Glutamatergic neuron (in vitro differentiated cells): ENCODE measurements around the gene HES1. TPM values are rescaled to one million over a fixed set of nuclear protein-coding genes. Genes with fewer than 3 reads are reported as not detected.

Experiments used
- DNase-seq: peaks from one replicate; pipeline ENCODE4 v3.0.0; 2022
- H3K27ac Mint-ChIP-seq: one replicate; pipeline ENCODE4 v1.8.0; 2020; ENCODE audit warnings: mild to moderate bottlenecking, mixed read lengths, inconsistent platforms; ENCODE audit not compliant: unreplicated experiment
- H3K27me3 Mint-ChIP-seq: one replicate; pipeline ENCODE4 v1.8.0; 2020; ENCODE audit warnings: mild to moderate bottlenecking, moderate library complexity, mixed read lengths, inconsistent platforms; ENCODE audit not compliant: unreplicated experiment
- H3K36me3 Mint-ChIP-seq: one replicate; pipeline ENCODE4 v1.8.0; 2020; ENCODE audit warnings: mild to moderate bottlenecking, mixed read lengths, inconsistent platforms; ENCODE audit not compliant: unreplicated experiment
- H3K4me1 Mint-ChIP-seq: one replicate; pipeline ENCODE4 v1.8.0; 2020; ENCODE audit warnings: mild to moderate bottlenecking, low read depth, mixed read lengths, inconsistent platforms; ENCODE audit not compliant: unreplicated experiment
- H3K4me3 Mint-ChIP-seq: one replicate; pipeline ENCODE4 v1.8.0; 2020; ENCODE audit warnings: mild to moderate bottlenecking, mixed read lengths, inconsistent platforms; ENCODE audit not compliant: unreplicated experiment
- H3K9me3 Mint-ChIP-seq: one replicate; pipeline ENCODE4 v1.8.0; 2020; ENCODE audit warnings: mild to moderate bottlenecking, moderate library complexity, mixed read lengths, inconsistent platforms; ENCODE audit not compliant: unreplicated experiment
- total RNA-seq: library from RNA; stranded (reverse); fragmentation: NEBNext Ultra II Directional; extraction: Animal tissue kit (Norgen Biotek cat#: 25700); gene quantifications from one replicate; pipeline ENCODE4 v1.2.1, GENCODE V29; 2021; ENCODE audit not compliant: unreplicated experiment
- TF ChIP-seq, protein P1 (sequence below): fragments of 200-600 bp; sonication (generic); IDR thresholded peaks from one replicate; pipeline ENCODE4 v1.5.0; 2021; ENCODE audit not compliant: partially characterized antibody, unreplicated experiment

HES1 gene
- total RNA-seq, 1 donor from 2014 or later, result 0.34 TPM

DNA sequence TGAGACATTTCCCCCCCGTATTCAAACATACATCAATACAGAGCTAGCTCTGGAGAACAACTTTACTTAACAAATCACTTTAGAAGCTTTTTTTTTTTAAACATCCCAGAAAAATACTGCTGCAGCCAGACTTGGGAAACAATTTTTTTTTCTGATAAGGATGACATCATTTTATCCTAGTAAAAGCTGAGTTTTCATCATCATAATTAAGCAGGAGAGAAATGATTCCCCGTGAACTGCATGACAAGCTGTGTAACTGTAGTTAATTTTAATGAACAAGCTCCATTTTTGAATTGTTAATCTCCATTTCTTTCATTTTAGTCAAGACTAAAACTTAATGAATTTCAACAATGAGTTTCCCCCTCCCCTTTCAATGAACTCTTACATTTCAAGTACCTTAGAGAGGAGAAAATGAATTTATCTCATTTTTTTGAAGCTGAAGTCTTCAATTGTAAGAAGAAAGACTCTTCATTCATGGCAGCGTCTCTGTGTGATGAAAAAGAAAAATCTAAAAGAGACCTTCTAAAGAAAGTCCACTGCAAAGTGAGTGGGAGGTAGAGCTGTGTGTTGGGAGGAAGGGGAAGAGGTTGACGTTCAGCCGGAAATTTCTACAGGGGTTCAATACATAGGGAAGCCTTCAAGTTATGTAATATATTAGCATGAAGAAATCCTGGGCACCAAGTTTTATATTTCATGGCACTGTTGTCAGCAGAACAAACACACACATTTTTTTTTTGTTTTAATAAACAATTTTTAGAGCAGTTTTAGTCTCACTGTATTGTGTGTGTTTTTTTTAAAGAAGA lies 31.7 kb downstream of the HES1 start:
- no peak for DNase-seq
- Mint-ChIP-seq H3K4me1 (peaks cover 10% of the 10 kb centered on the region), H3K27me3 (no peaks in the 10 kb centered on the region), H3K4me3 (no peak overlapping the region), H3K9me3 (peaks cover 4% of the 10 kb centered on the region), H3K36me3 (no peaks in the 10 kb centered on the region), H3K27ac (no peak overlapping the region)
- TF ChIP-seq, protein P1, sequence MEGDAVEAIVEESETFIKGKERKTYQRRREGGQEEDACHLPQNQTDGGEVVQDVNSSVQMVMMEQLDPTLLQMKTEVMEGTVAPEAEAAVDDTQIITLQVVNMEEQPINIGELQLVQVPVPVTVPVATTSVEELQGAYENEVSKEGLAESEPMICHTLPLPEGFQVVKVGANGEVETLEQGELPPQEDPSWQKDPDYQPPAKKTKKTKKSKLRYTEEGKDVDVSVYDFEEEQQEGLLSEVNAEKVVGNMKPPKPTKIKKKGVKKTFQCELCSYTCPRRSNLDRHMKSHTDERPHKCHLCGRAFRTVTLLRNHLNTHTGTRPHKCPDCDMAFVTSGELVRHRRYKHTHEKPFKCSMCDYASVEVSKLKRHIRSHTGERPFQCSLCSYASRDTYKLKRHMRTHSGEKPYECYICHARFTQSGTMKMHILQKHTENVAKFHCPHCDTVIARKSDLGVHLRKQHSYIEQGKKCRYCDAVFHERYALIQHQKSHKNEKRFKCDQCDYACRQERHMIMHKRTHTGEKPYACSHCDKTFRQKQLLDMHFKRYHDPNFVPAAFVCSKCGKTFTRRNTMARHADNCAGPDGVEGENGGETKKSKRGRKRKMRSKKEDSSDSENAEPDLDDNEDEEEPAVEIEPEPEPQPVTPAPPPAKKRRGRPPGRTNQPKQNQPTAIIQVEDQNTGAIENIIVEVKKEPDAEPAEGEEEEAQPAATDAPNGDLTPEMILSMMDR, result no peak

DNA sequence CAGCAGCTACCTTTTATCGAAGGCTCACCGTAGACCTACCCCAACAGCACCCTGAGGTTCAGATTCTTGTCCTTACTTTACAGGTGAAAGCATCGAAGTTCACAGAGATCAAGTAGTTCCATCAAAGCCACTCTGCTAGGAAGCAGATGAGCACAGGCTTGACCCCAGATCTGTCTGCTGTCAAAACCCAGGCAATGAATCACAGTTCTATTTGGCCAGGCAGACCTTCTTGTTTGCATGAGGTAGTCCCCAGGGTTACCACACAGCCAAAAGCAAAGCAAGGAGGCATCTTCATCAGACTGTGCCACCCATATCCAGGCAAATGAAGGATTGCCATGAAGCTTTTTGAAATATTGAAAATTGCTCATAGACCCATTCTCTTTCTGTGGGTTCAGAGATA lies 33.0 kb downstream of the HES1 start:
- H3K4me1 Mint-ChIP-seq, result peaks cover 10% of the 10 kb centered on the region
- no peak overlapping the region for H3K4me3 Mint-ChIP-seq

DNA sequence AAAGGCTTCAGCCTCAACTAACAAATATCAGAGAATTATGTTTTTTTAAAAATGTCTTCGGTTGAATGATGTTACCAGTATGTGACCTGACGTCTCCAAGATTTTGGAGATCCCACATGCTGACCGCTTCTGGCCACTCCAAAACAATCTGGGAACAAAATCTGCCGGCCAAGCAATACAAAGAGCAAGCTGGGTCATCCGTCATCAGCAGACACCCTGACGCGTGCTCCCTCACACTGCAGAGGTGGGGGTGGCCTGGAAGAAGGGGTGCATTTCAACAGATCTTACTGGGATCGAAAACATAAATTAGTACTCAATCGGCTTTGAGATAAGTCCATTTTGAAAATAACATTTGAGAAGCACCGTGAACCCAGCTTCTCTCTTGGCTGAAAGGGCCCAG lies 33.6 kb downstream of the HES1 start:
- no peak overlapping the region for H3K4me3 Mint-ChIP-seq
- no peak overlapping the region for H3K27ac Mint-ChIP-seq
- TF ChIP-seq, protein P1, result no peak
- no peaks in the 10 kb centered on the region for H3K27me3 Mint-ChIP-seq
- H3K36me3 Mint-ChIP-seq, result no peaks in the 10 kb centered on the region
- H3K4me1 Mint-ChIP-seq, result peaks cover 10% of the 10 kb centered on the region
- no peak for DNase-seq
- peaks cover 4% of the 10 kb centered on the region for H3K9me3 Mint-ChIP-seq

More for the DNA sequence above, 33.0 kb downstream of the HES1 start:
- TF ChIP-seq, protein P1, result no peak
- no peaks in the 10 kb centered on the region for H3K36me3 Mint-ChIP-seq
- H3K27me3 Mint-ChIP-seq, result no peaks in the 10 kb centered on the region
- H3K9me3 Mint-ChIP-seq, result peaks cover 4% of the 10 kb centered on the region
- DNase-seq, result no peak
- no peak overlapping the region for H3K27ac Mint-ChIP-seq

DNA sequence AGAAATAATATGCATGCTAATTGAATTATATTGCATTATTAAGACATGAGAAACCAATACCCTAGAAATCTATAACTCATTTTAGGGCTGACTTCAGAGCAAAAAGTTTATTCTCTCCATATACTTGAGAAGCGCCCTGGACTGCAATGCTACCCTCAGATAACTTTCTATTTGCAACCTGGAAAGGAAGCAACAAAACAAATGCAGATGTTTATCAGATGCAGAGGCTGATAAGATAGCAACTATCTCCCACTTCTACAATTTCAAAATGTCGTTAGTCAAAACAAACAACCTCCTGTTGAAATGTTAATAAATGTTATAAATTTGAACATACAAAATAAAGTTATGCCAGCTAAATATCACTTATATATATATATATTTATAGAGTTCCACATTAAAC lies 34.8 kb downstream of the HES1 start:
- no peaks in the 10 kb centered on the region for H3K9me3 Mint-ChIP-seq
- peaks cover 5% of the 10 kb centered on the region for H3K4me1 Mint-ChIP-seq
- TF ChIP-seq, protein P1, result no peak
- DNase-seq, result no peak
- no peak overlapping the region for H3K4me3 Mint-ChIP-seq
- no peaks in the 10 kb centered on the region for H3K36me3 Mint-ChIP-seq
- H3K27ac Mint-ChIP-seq, result no peak overlapping the region
- H3K27me3 Mint-ChIP-seq, result no peaks in the 10 kb centered on the region

DNA sequence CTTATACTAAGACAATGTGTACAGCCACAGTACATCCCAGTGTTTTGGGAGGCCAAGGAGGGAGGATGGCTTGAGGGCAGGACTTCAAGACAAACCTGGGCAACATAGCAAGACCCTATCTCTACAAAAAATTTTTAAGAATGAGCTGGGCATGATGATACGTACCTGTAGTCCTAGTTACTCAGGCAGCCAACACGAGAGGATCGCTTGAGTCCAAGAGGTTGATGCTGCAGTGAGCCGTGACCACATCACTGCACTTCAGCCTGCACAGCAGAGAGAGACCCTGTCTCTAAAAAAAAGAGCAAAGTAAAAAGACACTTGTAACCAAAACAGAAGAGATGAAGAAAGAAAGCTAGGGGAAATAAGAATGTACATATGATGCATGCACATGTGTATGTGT lies 38.5 kb downstream of the HES1 start:
- Mint-ChIP-seq H3K36me3 (no peaks in the 10 kb centered on the region), H3K27ac (no peak overlapping the region), H3K9me3 (no peaks in the 10 kb centered on the region), H3K4me1 (peaks cover 4% of the 10 kb centered on the region), H3K27me3 (no peaks in the 10 kb centered on the region), H3K4me3 (no peak overlapping the region)
- DNase-seq, result no peak
- TF ChIP-seq, protein P1, result no peak
